Measurements from ENCODE around the gene ZNF441.
"Not testable (repeated sequence)": the region's sequence is repeated elsewhere in the genome, so short reads cannot be mapped to it uniquely, and the experiment has no call there.

ZNF441 gene

DNA sequence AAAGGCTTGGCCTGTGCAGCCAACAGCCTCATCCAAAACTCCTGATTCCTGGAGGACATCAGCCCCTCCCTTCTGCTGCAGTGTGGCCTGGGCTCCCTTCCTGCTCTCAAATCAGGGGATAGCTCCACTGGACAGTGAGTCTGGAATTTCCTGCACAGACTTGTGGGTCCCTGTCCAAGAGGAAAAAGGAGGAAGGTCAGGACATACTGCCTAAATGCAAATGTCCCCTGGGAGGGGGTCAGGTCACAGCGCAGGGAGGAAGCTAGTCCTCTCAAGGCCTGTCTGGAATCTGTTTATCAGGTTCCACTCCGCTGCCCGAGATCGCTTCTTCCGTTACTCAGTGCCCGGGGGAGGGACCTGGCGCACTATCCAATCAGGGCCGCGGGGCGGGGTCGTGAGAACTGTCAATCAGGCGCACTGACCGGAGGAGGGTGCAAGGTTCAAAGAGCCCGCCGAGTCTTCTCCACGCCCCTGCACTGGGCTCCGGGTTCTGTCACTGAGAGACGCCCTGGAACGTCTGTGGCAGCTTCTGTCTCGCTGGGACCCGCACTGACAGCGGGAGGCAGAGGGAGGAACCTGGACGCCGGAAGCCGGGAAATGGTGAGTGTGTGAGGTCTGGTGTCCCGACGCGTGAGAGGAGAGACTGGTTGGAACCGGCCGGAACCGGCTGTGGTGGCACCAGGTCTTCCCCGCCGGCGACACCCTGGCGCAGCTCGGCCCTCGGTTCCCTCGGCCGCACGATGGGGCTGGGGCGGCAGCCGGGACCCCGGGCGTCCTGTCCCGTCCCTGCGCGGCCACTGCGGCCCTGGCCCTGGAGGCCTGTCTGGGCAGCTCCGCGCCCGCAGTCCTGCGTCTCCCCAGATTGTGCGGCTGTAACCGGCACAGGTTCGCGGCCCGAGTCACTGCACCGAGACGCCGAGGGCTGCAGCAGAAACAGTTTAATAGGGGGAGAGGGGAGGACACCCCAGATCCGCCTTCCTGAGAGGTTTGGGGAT lies at the start of gene ZNF441:
Gene ZNF441, plus strand, starts transcription at position 404 of the 995 bp plus-strand sequence. Its CDS starts 194 bp downstream, at position 598.
- peak; percentile 9 for FAIRE-seq

- no peak for FAIRE-seq
Measured at GRCh38 chr19:11721681-11722080, 45.1 kb upstream of the ZNF441 start.

GRCh38 chr19:11722414-11722813 lies 44.4 kb upstream of the ZNF441 start:
- no peak for FAIRE-seq

DNA sequence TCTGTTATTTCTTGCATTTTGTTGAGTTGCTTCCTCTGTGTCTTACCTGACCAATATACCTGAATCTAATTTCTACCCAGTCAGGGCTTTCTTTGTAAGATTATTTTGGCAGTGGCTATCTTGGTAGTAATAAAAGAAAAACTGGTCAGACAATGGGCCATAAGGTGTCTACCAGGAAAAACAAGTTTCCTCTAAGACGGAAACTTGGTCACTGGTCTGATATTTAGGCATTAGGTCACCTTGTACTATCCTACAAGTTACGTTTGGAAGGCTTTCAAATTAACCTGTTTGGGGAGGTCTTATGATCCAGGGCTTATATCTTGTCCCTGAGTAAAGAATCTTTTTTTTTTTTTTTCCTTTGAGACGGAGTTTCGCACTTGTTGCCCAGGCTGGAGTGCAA lies 37.2 kb upstream of the ZNF441 start:
- FAIRE-seq, result no peak

DNA sequence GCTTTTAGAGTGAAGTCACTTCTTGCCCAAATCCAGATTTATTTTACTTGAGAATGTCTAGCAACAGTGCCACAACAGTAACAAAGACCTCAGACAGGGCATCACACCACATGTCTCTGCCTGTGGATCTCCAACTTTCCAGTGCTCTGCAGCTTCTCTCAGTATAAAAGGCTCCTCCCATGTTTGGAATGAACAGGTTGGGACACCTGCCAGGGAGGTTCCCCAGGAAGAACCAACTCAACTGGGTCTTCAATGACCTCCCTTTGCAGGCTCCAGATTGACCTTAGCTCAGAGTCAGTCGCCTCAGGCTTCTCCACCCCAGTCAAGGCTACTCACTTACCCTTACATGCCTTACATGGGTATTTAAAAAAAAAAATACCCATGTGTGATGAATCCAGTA lies 31.4 kb upstream of the ZNF441 start:
- no peak for FAIRE-seq

GRCh38 chr19:11736696-11737095 lies 30.1 kb upstream of the ZNF441 start:
- FAIRE-seq, result no peak

- FAIRE-seq, result no peak
Measured at GRCh38 chr19:11737964-11738745, 28.6 kb upstream of the ZNF441 start.

DNA sequence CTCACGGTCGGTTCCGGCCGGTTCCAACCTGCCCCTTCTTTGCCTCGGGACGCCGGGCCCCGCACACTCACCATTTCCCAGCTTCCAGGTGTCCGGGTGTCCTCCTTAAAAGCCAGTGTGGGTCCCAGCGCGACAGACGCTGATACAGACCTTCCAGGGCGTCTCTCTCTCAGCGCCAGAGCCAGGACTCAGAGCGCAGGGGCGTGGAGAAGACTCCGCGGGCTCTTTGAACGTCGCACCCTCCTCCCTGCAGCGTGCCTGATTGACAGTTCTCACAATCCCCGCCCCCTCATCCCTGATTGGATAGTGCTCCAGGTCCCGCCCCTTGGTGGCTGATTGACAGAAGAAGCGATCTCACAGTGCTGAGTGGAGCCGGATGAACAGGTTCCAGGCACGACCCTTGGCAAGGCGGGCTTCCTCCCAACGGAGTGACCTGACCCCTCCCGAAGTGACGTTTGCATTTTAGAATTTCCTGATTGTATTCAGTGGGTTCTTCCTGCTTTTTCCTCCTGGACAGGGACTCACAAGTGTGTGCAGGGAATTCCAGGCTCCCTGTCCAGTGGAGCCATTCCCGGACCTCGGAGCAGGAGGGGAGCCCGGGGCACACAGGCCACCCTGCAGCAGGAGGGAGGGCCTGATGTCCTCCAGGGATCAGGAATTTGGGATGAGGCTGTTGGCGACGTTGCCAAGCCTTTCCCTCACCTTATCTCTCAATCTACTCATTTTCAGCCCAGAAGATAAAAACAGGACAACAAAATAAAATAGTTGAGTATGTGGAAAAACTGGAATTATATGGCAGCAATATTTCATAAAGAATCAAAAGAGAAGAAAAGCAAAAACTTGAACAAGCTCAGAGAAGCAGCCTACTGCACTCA lies 27.8 kb upstream of the ZNF441 start, which contains the start of gene ZNF823:
Gene ZNF823, minus strand, starts transcription at position 201 of the 875 bp plus-strand sequence. Its CDS starts 127 bp downstream, at position 74.
- FAIRE-seq, result peak; percentile 96

DNA sequence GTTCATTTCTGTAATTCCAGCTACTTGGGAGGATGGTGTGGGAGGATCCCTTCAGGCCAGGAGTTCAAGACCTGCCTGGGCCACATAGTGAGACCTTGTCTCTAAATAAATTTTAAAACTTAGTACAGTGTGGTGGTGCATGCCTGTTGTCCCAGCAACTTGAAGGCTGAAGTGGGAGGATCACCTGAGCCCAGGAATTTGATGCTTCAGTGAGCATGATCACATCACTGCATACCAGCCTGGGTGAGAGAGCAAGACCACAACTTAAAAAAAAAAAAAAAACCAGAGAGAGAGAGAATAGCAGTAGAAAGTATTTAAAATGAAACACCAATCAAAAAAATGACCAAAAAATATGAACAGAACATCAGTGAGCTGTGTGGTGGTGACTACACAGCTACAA lies 20.9 kb upstream of the ZNF441 start:
- no peak for FAIRE-seq

- no peak for FAIRE-seq
Measured at GRCh38 chr19:11747277-11747676, 19.5 kb upstream of the ZNF441 start.

GRCh38 chr19:11749751-11750150 lies 17.0 kb upstream of the ZNF441 start:
- no peak for FAIRE-seq

- FAIRE-seq, result no peak
Measured at GRCh38 chr19:11752244-11752736, 14.5 kb upstream of the ZNF441 start.

DNA sequence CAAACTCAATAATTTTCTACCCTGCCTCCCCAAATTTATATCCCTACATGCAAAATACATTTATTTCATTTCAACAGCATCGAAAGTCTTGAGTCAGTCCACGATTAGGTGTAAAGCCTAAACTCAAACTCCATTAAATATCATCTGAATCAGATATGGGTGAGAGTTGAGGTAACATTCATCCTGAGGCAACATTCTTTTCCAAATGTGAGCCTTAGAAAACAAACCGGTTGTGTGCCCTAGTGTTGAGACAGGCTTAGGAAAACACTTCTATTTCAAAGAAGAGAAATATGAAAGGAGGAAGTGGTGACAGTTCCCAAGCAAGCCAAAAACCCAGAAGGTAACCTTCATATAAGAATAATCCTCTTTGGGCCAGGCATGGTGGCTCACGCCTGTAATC lies 12.1 kb upstream of the ZNF441 start:
- FAIRE-seq, result no peak

GRCh38 chr19:11756965-11757364 lies 9.8 kb upstream of the ZNF441 start:
- no peak for FAIRE-seq

DNA sequence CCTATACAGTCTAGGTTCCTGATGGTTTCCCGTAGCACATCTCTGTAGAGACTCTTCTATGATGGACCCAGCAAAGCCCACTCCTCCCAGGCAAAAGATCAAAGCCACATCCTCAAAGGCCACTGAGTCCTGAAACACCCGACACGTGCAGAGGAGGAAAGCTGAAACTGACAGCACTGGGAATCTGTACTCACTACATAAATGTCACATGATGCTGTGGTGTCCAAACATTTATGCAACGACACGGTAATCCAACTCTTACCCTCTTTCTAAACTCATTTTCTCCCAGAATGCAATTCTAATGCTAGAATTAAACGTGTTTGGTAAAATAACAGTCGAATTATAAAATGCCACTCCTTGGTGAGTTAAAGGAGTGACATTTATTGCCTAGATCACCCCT lies 7.0 kb upstream of the ZNF441 start:
- FAIRE-seq, result no peak

GRCh38 chr19:11763117-11763516 lies 3.7 kb upstream of the ZNF441 start:
- no peak for FAIRE-seq

GRCh38 chr19:11763611-11764010 lies 3.2 kb upstream of the ZNF441 start:
- no peak for FAIRE-seq

DNA sequence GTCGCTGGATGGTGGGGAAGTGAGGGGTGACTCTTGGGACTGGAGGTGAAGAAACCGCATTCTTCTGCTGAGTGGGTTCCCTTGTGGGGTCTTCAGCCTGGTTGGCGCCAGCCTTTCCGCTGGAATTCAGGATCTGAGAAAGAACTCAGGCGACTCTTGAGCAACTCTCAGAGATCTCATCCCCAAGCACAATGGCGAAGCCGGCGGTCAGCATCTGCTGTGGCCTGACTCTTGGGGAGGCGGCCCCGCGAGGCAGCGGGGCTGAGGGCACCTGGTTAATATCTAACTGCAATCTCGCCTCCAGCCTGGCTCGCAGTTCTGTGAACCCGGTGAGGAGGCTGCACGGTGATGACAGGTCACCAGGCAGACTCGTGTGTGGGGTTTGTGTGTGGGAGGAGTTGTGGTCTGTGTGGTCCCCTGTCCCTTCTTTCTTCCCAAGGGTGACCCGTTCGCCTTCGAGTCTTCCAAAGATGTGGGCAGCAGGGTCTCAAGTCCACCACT lies 883 bp downstream of the ZNF441 start:
- no peak for FAIRE-seq

DNA sequence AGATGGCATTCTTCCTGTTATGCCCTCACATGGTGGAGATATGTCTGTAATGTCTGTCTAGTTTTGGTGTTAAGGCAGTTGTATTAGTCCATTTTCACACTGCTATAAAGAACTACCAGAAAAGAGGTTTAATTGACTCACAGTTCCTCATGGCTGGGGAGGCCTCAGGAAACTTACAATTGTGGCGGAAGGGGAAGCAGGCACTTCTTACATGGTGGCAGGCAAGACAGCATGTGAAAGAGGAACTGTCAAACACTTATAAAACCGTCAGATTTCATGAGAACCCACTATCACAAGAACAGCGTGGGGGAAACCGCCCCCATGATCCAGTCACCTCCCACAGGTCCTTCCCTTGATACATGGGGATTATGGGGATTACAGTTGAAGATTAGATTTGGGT lies 3.2 kb downstream of the ZNF441 start:
- FAIRE-seq, result no peak

DNA sequence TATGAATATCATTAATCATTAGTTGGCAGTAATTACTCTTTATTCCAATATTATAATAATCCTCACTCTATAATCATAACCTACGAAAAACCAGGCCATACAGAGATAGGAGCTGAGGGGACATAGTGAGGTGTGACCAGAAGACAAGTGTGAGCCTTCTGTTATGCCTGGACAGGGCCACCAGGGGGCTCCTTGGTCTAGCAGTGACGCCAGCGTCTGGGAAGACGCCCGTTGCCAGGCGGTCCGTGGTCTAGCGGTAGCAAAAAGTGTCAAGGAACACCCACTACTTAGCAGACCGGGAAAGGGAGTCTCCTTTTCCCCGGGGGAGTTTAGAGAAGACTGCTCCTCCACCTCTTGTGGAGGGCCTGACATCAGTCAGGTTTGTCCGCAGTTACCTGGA lies 4.7 kb downstream of the ZNF441 start:
- not testable (repeated sequence) for FAIRE-seq

- not testable (repeated sequence) for FAIRE-seq
Measured at GRCh38 chr19:11776669-11777068, 9.9 kb downstream of the ZNF441 start.

GRCh38 chr19:11780431-11781020 lies 13.7 kb downstream of the ZNF441 start:
- FAIRE-seq, result no peak
